CD14-positive monocyte (primary cell): Measurements from ENCODE around the gene TMEM59L. TPM values are rescaled to one million over a fixed set of nuclear protein-coding genes. Genes with fewer than 3 reads are reported as not detected.

ENCODE experiments used
- DNase-seq, 3 donors: peaks; one replicate each; pipeline ENCODE4 v3.0.0-alpha.2; 2011 to 2022
- H2AFZ ChIP-seq: 2 replicates; pipeline ENCODE4 v1.6.0; 2012; ENCODE audit warnings: mild to moderate bottlenecking, low read depth, low read length, inconsistent platforms; ENCODE audit not compliant: insufficient read depth, poor library complexity, severe bottlenecking
- H3K27ac ChIP-seq, 2 donors: 1 replicate in 1 of 2; 2 replicates in 1 of 2; pipeline ENCODE4 v1.5.1; 2012 to 2013; ENCODE audit warnings: low read length in 2 of 2, control low read depth in 1 of 2, inconsistent platforms in 1 of 2, low read depth in 1 of 2, mild to moderate bottlenecking in 1 of 2
- H3K27me3 ChIP-seq, 2 donors: one replicate each; pipeline versions ENCODE4 v1.6.0 to v1.6.1; 2011 to 2013; ENCODE audit warnings: low read length in 2 of 2; ENCODE audit not compliant: control insufficient read depth in 2 of 2, insufficient read depth in 2 of 2
- H3K36me3 ChIP-seq, 2 donors: replicated peaks in 1 of 2; 1 replicate in 1 of 2; 2 replicates in 1 of 2; pipeline versions ENCODE4 v1.5.1 to v1.6.1; 2012 to 2013; ENCODE audit warnings: low read length in 2 of 2, control low read depth in 1 of 2, inconsistent platforms in 1 of 2, mild to moderate bottlenecking in 1 of 2; ENCODE audit not compliant: insufficient read depth in 2 of 2, control insufficient read depth in 1 of 2
- H3K4me1 ChIP-seq, 2 donors: 1 replicate in 1 of 2; 2 replicates in 1 of 2; pipeline versions ENCODE4 v1.5.1 to v1.6.1; 2012 to 2013; ENCODE audit warnings: low read length in 2 of 2, control low read depth in 1 of 2, inconsistent platforms in 1 of 2, mild to moderate bottlenecking in 1 of 2, moderate library complexity in 1 of 2; ENCODE audit not compliant: insufficient read depth in 2 of 2, control insufficient read depth in 1 of 2
- H3K4me2 ChIP-seq: replicated peaks from 2 replicates; pipeline ENCODE3; 2012; ENCODE audit warnings: low read length, moderate library complexity, mild to moderate bottlenecking; ENCODE audit not compliant: poor library complexity, severe bottlenecking; ENCODE audit errors: extremely low read depth
- H3K4me3 ChIP-seq, 3 experiments: fragments of 200-600 bp in 1 of 3; sonication (generic) in 1 of 3; replicated peaks in 1 of 3; 1 replicate in 2 of 3; 2 replicates in 1 of 3; pipeline ENCODE4 v1.5.1; 2011 to 2013; ENCODE audit warnings: low read length in 3 of 3, mild to moderate bottlenecking in 3 of 3, control low read depth in 2 of 3, low read depth in 2 of 3, inconsistent platforms in 1 of 3, moderate library complexity in 1 of 3
- H3K79me2 ChIP-seq: 2 replicates; pipeline ENCODE4 v1.6.0; 2012; ENCODE audit warnings: mild to moderate bottlenecking, control low read depth, inconsistent platforms, low read length, moderate library complexity; ENCODE audit not compliant: insufficient read depth
- H3K9ac ChIP-seq: 2 replicates; pipeline ENCODE4 v1.6.0; 2017; ENCODE audit warnings: low read length, mild to moderate bottlenecking; ENCODE audit not compliant: insufficient read depth, poor library complexity, severe bottlenecking
- H3K9me3 ChIP-seq, 2 donors: replicated peaks in 1 of 2; 1 replicate in 1 of 2; 2 replicates in 1 of 2; pipeline versions ENCODE4 v1.5.1 to v1.6.1; 2012 to 2013; ENCODE audit warnings: low read length in 2 of 2, control low read depth in 1 of 2; ENCODE audit not compliant: control insufficient read depth in 1 of 2, insufficient read depth in 1 of 2
- H4K20me1 ChIP-seq: 2 replicates; pipeline ENCODE4 v1.6.0; 2012; ENCODE audit warnings: mild to moderate bottlenecking, low read length, control low read depth, moderate library complexity; ENCODE audit not compliant: insufficient read depth
- H3K27ac Mint-ChIP-seq, 7 donors: one replicate each; pipeline ENCODE4 v1.8.0; 2020; ENCODE audit warnings: mild to moderate bottlenecking in 7 of 7, mixed read lengths in 7 of 7, moderate library complexity in 6 of 7, inconsistent platforms in 2 of 7
- H3K27me3 Mint-ChIP-seq, 3 donors: one replicate each; pipeline ENCODE4 v1.8.0; 2021 to 2022; ENCODE audit warnings: low read depth in 3 of 3, mild to moderate bottlenecking in 3 of 3, mixed read lengths in 3 of 3, moderate library complexity in 3 of 3, inconsistent platforms in 1 of 3
- H3K36me3 Mint-ChIP-seq, 2 donors: one replicate each; pipeline ENCODE4 v1.8.0; 2020; ENCODE audit warnings: mixed read lengths in 2 of 2, inconsistent platforms in 1 of 2, mild to moderate bottlenecking in 1 of 2
- H3K4me1 Mint-ChIP-seq: one replicate; pipeline ENCODE4 v1.8.0; 2020; ENCODE audit warnings: mild to moderate bottlenecking, mixed read lengths
- H3K4me3 Mint-ChIP-seq, 2 donors: one replicate each; pipeline ENCODE4 v1.8.0; 2020; ENCODE audit warnings: mild to moderate bottlenecking in 2 of 2, mixed read lengths in 2 of 2, moderate library complexity in 1 of 2
- H3K9me3 Mint-ChIP-seq, 7 donors: one replicate each; pipeline ENCODE4 v1.8.0; 2020 to 2022; ENCODE audit warnings: mixed read lengths in 7 of 7, mild to moderate bottlenecking in 6 of 7, moderate library complexity in 6 of 7, inconsistent platforms in 2 of 7
- CTCF ChIP-seq: fragments of 200-600 bp; IDR thresholded peaks from one replicate; pipeline ENCODE4 v1.8.0; 2022; ENCODE audit warnings: antibody characterized with exemption, mild to moderate bottlenecking
- WGBS: methylation state at CpG from one replicate; pipeline ENCODE4 v1.1.5; 2013; ENCODE audit warnings: missing lambda C conversion rate; ENCODE audit not compliant: insufficient coverage; 5-methylcytosine and 5-hydroxymethylcytosine counted together
- intact Hi-C, 2 donors: fragments of 100-400 bp; cut with micrococcal nuclease; formaldehyde crosslinking; loops; one replicate each; pipeline versions ENCODE4 v1.15.0 to v1.15.1; 2023
- polyA plus RNA-seq, 3 donors: library from polyadenylated mRNA; depleted of rRNA in 1 of 3; unstranded in 2 of 3; stranded (reverse) in 1 of 3; fragments of 300-500 nt in 2 of 3; fragments of >200 nt in 1 of 3; fragmentation: Illumina TruSeq in 2 of 3; gene quantifications; 1 replicate in 2 of 3; 2 replicates in 1 of 3; pipeline ENCODE4 v1.2.3, GENCODE V29; 2012 to 2021

Gene TMEM59L
- polyA plus RNA-seq, 3 donors = not detected

- H3K4me2 ChIP-seq = peak overlapping the region; percentile 99
- intact Hi-C loops = loop anchor here (5.0 to 10.0 kb wide), 2 partner anchors 126 to 133 kb away; no protein-coding TSS in a partner anchor
- Mint-ChIP-seq H3K27me3 (peaks cover 1 to 6% (median 3%) of the 10 kb centered on the region in 3 donors), H3K4me3 (peak overlapping the region; percentile 78 to 89), H3K36me3 (peaks cover 10 to 21% of the 10 kb centered on the region in 2 donors), H3K4me1 (peaks cover 40% of the 10 kb centered on the region), H3K27ac (peak overlapping the region; percentile 50 to 93 (median 85)), H3K9me3 (peaks cover 0 to 3% (median 0%) of the 10 kb centered on the region in 7 donors)
- DNase-seq = no peak
- peaks cover 7 to 8% of the 10 kb centered on the region in 2 donors for H3K36me3 ChIP-seq
- no peak for TF ChIP-seq CTCF
- H2AFZ ChIP-seq = peak overlapping the region; percentile 91
- peak overlapping the region; percentile 56 to 84 for H3K27ac ChIP-seq
- H3K9ac ChIP-seq = peak overlapping the region; percentile 76
- H3K4me1 ChIP-seq = peaks cover 35 to 51% of the 10 kb centered on the region in 2 donors
- H4K20me1 ChIP-seq = peaks cover 23% of the 10 kb centered on the region
- H3K27me3 ChIP-seq = no peaks in the 10 kb centered on the region
- no peaks in the 10 kb centered on the region for H3K9me3 ChIP-seq
- peaks cover 8% of the 10 kb centered on the region for H3K79me2 ChIP-seq
- 7% methylated on average over 13 of the region's 16 CpGs for WGBS
- peak overlapping the region; percentile 65 to 92 (median 69) for H3K4me3 ChIP-seq
These were observed 24.6 kb upstream of the TMEM59L start for GRCh38 chr19:18587962-18588610.

- Mint-ChIP-seq H3K27ac (peak within 1 kb of the TSS; percentile 65 to 93 (median 87)), H3K9me3 (peaks cover 0 to 3% (median 0%) of the 10 kb centered on the region in 7 donors), H3K4me3 (peak within 1 kb of the TSS; percentile 78 to 89), H3K27me3 (peaks cover 3 to 13% (median 8%) of the 10 kb centered on the region in 3 donors), H3K36me3 (peaks cover 10 to 21% of the 10 kb centered on the region in 2 donors), H3K4me1 (peaks cover 42% of the 10 kb centered on the region)
- Histone ChIP-seq H3K27ac (peak within 1 kb of the TSS; percentile 56 to 84), H3K4me2 (peak within 1 kb of the TSS; percentile 99), H2AFZ (peak within 1 kb of the TSS; percentile 91), H3K36me3 (peaks cover 7 to 8% of the 10 kb centered on the region in 2 donors), H3K27me3 (peaks cover 0 to 6% of the 10 kb centered on the region in 2 donors), H3K79me2 (peaks cover 8% of the 10 kb centered on the region), H3K9ac (peak within 1 kb of the TSS; percentile 76), H3K4me3 (peak within 1 kb of the TSS; percentile 65 to 92 (median 69)), H3K4me1 (peaks cover 35 to 52% of the 10 kb centered on the region in 2 donors), H3K9me3 (no peaks in the 10 kb centered on the region), H4K20me1 (peaks cover 30% of the 10 kb centered on the region)
- DNase-seq = peak; percentile 79 to 87 (median 86)
- intact Hi-C loops = loop anchor here (5.0 to 10.0 kb wide), 2 partner anchors 126 to 134 kb away; no protein-coding TSS in a partner anchor
- TF ChIP-seq CTCF = peak; percentile 93
- under 1% methylated on average over 66 of the region's 72 CpGs for WGBS
These were observed 23.9 kb upstream of the TMEM59L start, which contains the start of gene REX1BD for GRCh38 chr19:18588611-18589379. Gene REX1BD (plus strand): TSS chr19:18588798. CDS start chr19:18588802, 4 bp downstream.
